ENCODE measurements around the gene ZBTB20. TPM values are rescaled to one million over a fixed set of nuclear protein-coding genes. Genes with fewer than 3 reads are reported as not detected.

Gene ZBTB20
- total and polyA plus RNA-seq, 4 donors = 0.88 to 83.2 (median 20.4) TPM

GRCh38 chr3:114380233-114380651, 766.8 kb downstream of the ZBTB20 start:
- 78% methylated on average over 4 of the region's 4 CpGs for WGBS
- H3K9ac ChIP-seq (ENCODE audit: low read depth in 1 of 2, low read length in 2 of 2) = no peak overlapping the region

GRCh38 chr3:114379266-114379665, 767.8 kb downstream of the ZBTB20 start:
- Histone ChIP-seq H3K27me3 (ENCODE audit: control insufficient read depth in 4 of 4, insufficient read depth in 4 of 4, low read length in 3 of 4) (no peaks in the 10 kb centered on the region), H3K9me3 (ENCODE audit: control insufficient read depth in 4 of 4, low read length in 3 of 4) (no peaks in the 10 kb centered on the region), H3K36me3 (ENCODE audit: control insufficient read depth in 4 of 4, insufficient read depth in 3 of 4, low read depth in 1 of 4, low read length in 3 of 4) (peaks cover 6 to 18% (median 13%) of the 10 kb centered on the region in 4 donors), H3K27ac (ENCODE audit: low read depth in 1 of 2, low read length in 2 of 2) (no peak overlapping the region), H3K4me1 (ENCODE audit: control insufficient read depth in 4 of 4, insufficient read depth in 4 of 4, low read length in 3 of 4) (peaks cover 0 to 3% (median under 1%) of the 10 kb centered on the region in 4 donors), H3K9ac (ENCODE audit: low read depth in 1 of 2, low read length in 2 of 2) (no peak overlapping the region), H3K4me3 (ENCODE audit: low read depth in 1 of 3, low read length in 3 of 3) (no peak overlapping the region)
- no peak for DNase-seq (ENCODE audit: low spot score)
- 74% methylated on average over 4 of the region's 4 CpGs for WGBS
- TF ChIP-seq FOXA2 (IDR thresholded peaks at IDR 0.05) = no peak
- TF ChIP-seq HNF4A (conservative IDR thresholded peaks at IDR 0.05) = no peak
- no peak for TF ChIP-seq RAD21 (IDR thresholded peaks at IDR 0.05)
- no peak for TF ChIP-seq GABPA (IDR thresholded peaks at IDR 0.05 in 1 of 2, conservative IDR thresholded peaks at IDR 0.05 in 1 of 2)
- no peak for TF ChIP-seq NR2F2 (IDR thresholded peaks at IDR 0.05)
- no peak for TF ChIP-seq HNF4G (IDR thresholded peaks at IDR 0.05)
- no peak for TF ChIP-seq ATF3 (IDR thresholded peaks at IDR 0.05)
- no peak for TF ChIP-seq RXRA (IDR thresholded peaks at IDR 0.05)
- TF ChIP-seq FOXA1 (IDR thresholded peaks at IDR 0.05) = no peak
- TF ChIP-seq CTCF (IDR thresholded peaks at IDR 0.05; ENCODE audit: low read depth, low read length, missing input control) = no peak
- TF ChIP-seq MAX (IDR thresholded peaks at IDR 0.05) = no peak
- no peak for TF ChIP-seq ZBTB33 (IDR thresholded peaks at IDR 0.05)
- TF ChIP-seq SP1 (IDR thresholded peaks at IDR 0.05) = no peak
- no peak for TF ChIP-seq REST (IDR thresholded peaks at IDR 0.05)
- no peak for TF ChIP-seq TAF1 (conservative IDR thresholded peaks at IDR 0.05)
- TF ChIP-seq JUND (IDR thresholded peaks at IDR 0.05) = no peak
- no peak for TF ChIP-seq EGR1 (IDR thresholded peaks at IDR 0.05; ENCODE audit: low read depth in 2 of 2)

More at GRCh38 chr3:114380233-114380651, 766.8 kb downstream of the ZBTB20 start:
- Histone ChIP-seq H3K9me3 (ENCODE audit: control insufficient read depth in 4 of 4, low read length in 3 of 4) (no peaks in the 10 kb centered on the region), H3K4me1 (ENCODE audit: control insufficient read depth in 4 of 4, insufficient read depth in 4 of 4, low read length in 3 of 4) (peaks cover 3 to 8% (median 7%) of the 10 kb centered on the region in 4 donors), H3K27me3 (ENCODE audit: control insufficient read depth in 4 of 4, insufficient read depth in 4 of 4, low read length in 3 of 4) (no peaks in the 10 kb centered on the region), H3K4me3 (ENCODE audit: low read depth in 1 of 3, low read length in 3 of 3) (no peak overlapping the region), H3K27ac (ENCODE audit: low read depth in 1 of 2, low read length in 2 of 2) (no peak overlapping the region), H3K36me3 (ENCODE audit: control insufficient read depth in 4 of 4, insufficient read depth in 3 of 4, low read depth in 1 of 4, low read length in 3 of 4) (peaks cover 6 to 20% (median 13%) of the 10 kb centered on the region in 4 donors)
- no peak for DNase-seq (ENCODE audit: low spot score)
- TF ChIP-seq REST (IDR thresholded peaks at IDR 0.05) (no peak), RAD21 (IDR thresholded peaks at IDR 0.05) (peak in 1 of 2 donors; percentile 9), RXRA (IDR thresholded peaks at IDR 0.05) (peak in 1 of 2 donors; percentile 27)

Measured in liver (tissue), 9 donors.